ENCODE measurements around the gene FRYL.

FRYL gene

DNA sequence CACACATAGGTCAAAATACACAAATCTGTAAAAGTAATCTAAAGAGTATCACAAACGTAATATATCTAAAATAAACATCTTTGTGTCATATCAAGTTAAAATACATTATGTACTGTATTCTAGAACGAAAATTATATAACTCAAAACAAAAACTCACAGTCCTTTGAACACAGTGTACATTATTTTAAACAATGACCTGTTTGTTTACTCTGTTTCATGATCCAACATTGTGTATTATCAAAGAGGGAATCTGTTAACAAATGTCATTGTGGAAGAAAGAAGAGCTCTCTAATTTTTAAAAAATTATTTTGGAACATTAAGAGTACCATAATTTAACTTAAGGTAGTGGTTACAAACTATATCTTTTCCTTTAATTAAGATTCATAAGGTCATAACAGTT is 144.1 kb downstream of the FRYL start:
- H3K4me3 ChIP-seq (replicated peaks; ENCODE audit: insufficient read depth, low read length), result no peak overlapping the region
- H3K27ac ChIP-seq (replicated peaks), result no peak overlapping the region
- TF ChIP-seq REST (IDR thresholded peaks at IDR 0.05; ENCODE audit: insufficient replicate concordance, low read depth), result no peak
- TF ChIP-seq CTCF (IDR thresholded peaks at IDR 0.05; ENCODE audit: insufficient read depth, low read length), result no peak
- TF ChIP-seq GABPA (IDR thresholded peaks at IDR 0.05; ENCODE audit: low read depth), result no peak
- no peak for TF ChIP-seq POLR2AphosphoS5 (IDR thresholded peaks at IDR 0.05; ENCODE audit: low read depth)
- TF ChIP-seq SPI1 (IDR thresholded peaks at IDR 0.05; ENCODE audit: borderline replicate concordance, low read depth), result no peak
- no peak for DNase-seq (ENCODE audit: low read depth in 1 of 2, low spot score in 1 of 2)
- H3K27me3 ChIP-seq (ENCODE audit: insufficient read depth, poor library complexity, severe bottlenecking), result no peaks in the 10 kb centered on the region

- TF ChIP-seq POLR2AphosphoS5 (IDR thresholded peaks at IDR 0.05; ENCODE audit: low read depth), result no peak
- no peak for TF ChIP-seq SPI1 (IDR thresholded peaks at IDR 0.05; ENCODE audit: borderline replicate concordance, low read depth)
- TF ChIP-seq GABPA (IDR thresholded peaks at IDR 0.05; ENCODE audit: low read depth), result no peak
- TF ChIP-seq REST (IDR thresholded peaks at IDR 0.05; ENCODE audit: insufficient replicate concordance, low read depth), result no peak
- no peak for TF ChIP-seq CTCF (IDR thresholded peaks at IDR 0.05; ENCODE audit: insufficient read depth, low read length)
- H3K27me3 ChIP-seq (ENCODE audit: insufficient read depth, poor library complexity, severe bottlenecking), result no peaks in the 10 kb centered on the region
- H3K27ac ChIP-seq (replicated peaks), result no peak overlapping the region
- H3K4me3 ChIP-seq (replicated peaks; ENCODE audit: insufficient read depth, low read length), result no peak overlapping the region
- DNase-seq (ENCODE audit: low read depth in 1 of 2, low spot score in 1 of 2), result no peak
Measured at GRCh38 chr4:48635310-48635709, 144.8 kb downstream of the FRYL start.

- Histone ChIP-seq H3K27me3 (ENCODE audit: insufficient read depth, poor library complexity, severe bottlenecking) (no peaks in the 10 kb centered on the region), H3K27ac (replicated peaks) (no peak overlapping the region), H3K4me3 (replicated peaks; ENCODE audit: insufficient read depth, low read length) (no peak overlapping the region)
- no peak for TF ChIP-seq POLR2AphosphoS5 (IDR thresholded peaks at IDR 0.05; ENCODE audit: low read depth)
- TF ChIP-seq REST (IDR thresholded peaks at IDR 0.05; ENCODE audit: insufficient replicate concordance, low read depth), result no peak
- TF ChIP-seq GABPA (IDR thresholded peaks at IDR 0.05; ENCODE audit: low read depth), result no peak
- TF ChIP-seq SPI1 (IDR thresholded peaks at IDR 0.05; ENCODE audit: borderline replicate concordance, low read depth), result no peak
- no peak for TF ChIP-seq CTCF (IDR thresholded peaks at IDR 0.05; ENCODE audit: insufficient read depth, low read length)
- DNase-seq (ENCODE audit: low read depth in 1 of 2, low spot score in 1 of 2), result no peak
Measured at GRCh38 chr4:48634688-48635308, 145.3 kb downstream of the FRYL start.
